Endothelial cell of umbilical vein (primary cell): Measurements from ENCODE around the gene P2RX3. TPM values are rescaled to one million over a fixed set of nuclear protein-coding genes. Genes with fewer than 3 reads are reported as not detected.

ENCODE experiments used
- BruUV-seq: library from RNA; stranded (reverse); fragments of 400-500 nt; replicated peaks from 2 replicates; lab custom pipeline; 2021; lab: Mats Ljungman, UMichigan
- CTCF ChIA-PET: fragments of 300-600, 350-600 bp; sonication (Branson Sonifier 250); formaldehyde crosslinking; loops from one replicate; lab custom pipeline; 2021; ENCODE audit warnings: antibody characterized with exemption, inconsistent platforms; lab: Charles Lee
- POLR2A ChIA-PET: fragments of 300-600, 350-600 bp; sonication (Branson Sonifier 250); formaldehyde crosslinking; loops from one replicate; lab custom pipeline; 2021; ENCODE audit warnings: antibody characterized with exemption, inconsistent platforms; lab: Charles Lee
- DNase-seq: peaks from one replicate; pipeline ENCODE4 v3.0.0-alpha.2; 2011; ENCODE audit warnings: low read depth, low spot score
- FAIRE-seq: peaks from 2 replicates; lab custom pipeline; 2011; peaks lifted over from hg19 to GRCh38; lab: Jason Lieb, UNC
- H2AFZ ChIP-seq: 2 replicates; pipeline ENCODE4 v1.6.0; 2012; ENCODE audit warnings: low read depth, low read length, control low read depth, inconsistent platforms
- H3K27ac ChIP-seq: 2 replicates; pipeline ENCODE4 v1.5.1; 2011; ENCODE audit warnings: low read depth, mild to moderate bottlenecking, control low read depth, low read length, moderate library complexity; ENCODE audit not compliant: insufficient read depth
- H3K27me3 ChIP-seq, 2 experiments: 2 replicates each; pipeline versions ENCODE4 v1.6.0 to v1.6.1; 2011; ENCODE audit warnings: low read length in 2 of 2, mixed read lengths in 1 of 2; ENCODE audit not compliant: control insufficient read depth in 2 of 2, insufficient read depth in 2 of 2
- H3K36me3 ChIP-seq, 2 experiments: 2 replicates in 1 of 2; 3 replicates in 1 of 2; pipeline ENCODE4 v1.5.1; 2011; ENCODE audit warnings: low read length in 2 of 2, mild to moderate bottlenecking in 1 of 2, moderate library complexity in 1 of 2; ENCODE audit not compliant: control insufficient read depth in 2 of 2, insufficient read depth in 2 of 2; ENCODE audit errors: extremely low read depth in 1 of 2
- H3K4me1 ChIP-seq: 3 replicates; pipeline ENCODE4 v1.5.1; 2011; ENCODE audit warnings: mild to moderate bottlenecking, low read length; ENCODE audit not compliant: control insufficient read depth, insufficient read depth; ENCODE audit errors: extremely low read depth
- H3K4me2 ChIP-seq: 2 replicates; pipeline ENCODE4 v1.6.1; 2011; ENCODE audit warnings: low read length, control low read depth, mixed read lengths; ENCODE audit not compliant: insufficient read depth
- H3K4me3 ChIP-seq, 3 experiments: fragments of 200-600 bp in 1 of 3; sonication (generic), shearing (Covaris generic) in 1 of 3; replicated peaks in 1 of 3; 2 replicates each; pipeline ENCODE4 v1.5.1; 2011 to 2016; ENCODE audit warnings: control low read depth in 3 of 3, low read length in 3 of 3, mild to moderate bottlenecking in 2 of 3, inconsistent platforms in 1 of 3, low read depth in 1 of 3, moderate library complexity in 1 of 3; ENCODE audit not compliant: insufficient read depth in 1 of 3
- H3K79me2 ChIP-seq: 2 replicates; pipeline ENCODE4 v1.6.0; 2012; ENCODE audit warnings: low read length, inconsistent platforms; ENCODE audit not compliant: control insufficient read depth, insufficient read depth
- H3K9ac ChIP-seq: replicated peaks from 2 replicates; pipeline ENCODE3; 2011; ENCODE audit warnings: low read length, control low read depth; ENCODE audit not compliant: insufficient read depth; ENCODE audit errors: extremely low read depth
- H3K9me1 ChIP-seq: replicated peaks from 3 replicates; pipeline ENCODE4 v1.6.0; 2011; ENCODE audit warnings: mild to moderate bottlenecking, low read length; ENCODE audit not compliant: control insufficient read depth, insufficient read depth; ENCODE audit errors: extremely low read depth
- H3K9me3 ChIP-seq: replicated peaks from 2 replicates; pipeline ENCODE4 v1.5.1; 2012; ENCODE audit warnings: low read length, inconsistent platforms; ENCODE audit not compliant: control insufficient read depth, insufficient read depth
- H4K20me1 ChIP-seq: replicated peaks from 2 replicates; pipeline ENCODE3; 2011; ENCODE audit warnings: mild to moderate bottlenecking, low read length; ENCODE audit not compliant: control insufficient read depth, insufficient read depth; ENCODE audit errors: extremely low read depth
- EZH2 ChIP-seq: IDR thresholded peaks from 2 replicates; pipeline ENCODE4 v1.6.1; 2012; ENCODE audit warnings: borderline replicate concordance, low read depth, mild to moderate bottlenecking, moderate library complexity, low read length, inconsistent platforms; ENCODE audit not compliant: severe bottlenecking
- JUN ChIP-seq: IDR thresholded peaks from 2 replicates; pipeline ENCODE4 v1.6.1; 2011; ENCODE audit warnings: borderline replicate concordance, low read depth; ENCODE audit not compliant: insufficient read length, insufficient read depth
- MYC ChIP-seq: IDR thresholded peaks from one replicate; pipeline ENCODE4 v1.6.1; 2011; ENCODE audit warnings: mild to moderate bottlenecking, low read depth, low read length
- POLR2A ChIP-seq: IDR thresholded peaks from 2 replicates; pipeline ENCODE4 v1.6.1; 2012; ENCODE audit warnings: low read depth, mild to moderate bottlenecking, control low read depth, low read length
- POLR2AphosphoS5 ChIP-seq: IDR thresholded peaks from 2 replicates; pipeline ENCODE4 v1.6.1; 2012; ENCODE audit warnings: low read depth, mild to moderate bottlenecking, control low read depth, low read length, moderate library complexity; ENCODE audit not compliant: insufficient read depth
- dilution Hi-C: fragments of 300-500 bp; cut with MboI; formaldehyde crosslinking; loops from one replicate; pipeline ENCODE4 v1.15.0; 2019; ENCODE audit warnings: low sequenced_read_pairs; ENCODE audit not compliant: extremely low pct_ligation_motif_present
- intact Hi-C: fragments of 100-400 bp; cut with micrococcal nuclease; formaldehyde crosslinking; loops from one replicate; pipeline ENCODE4 v1.10.0; 2022
- polyA plus RNA-seq, 4 experiments: library from polyadenylated mRNA; depleted of rRNA in 3 of 4; stranded (reverse) in 3 of 4; unstranded in 1 of 4; fragments of >200 nt; gene quantifications; 2 replicates each; pipeline versions ENCODE4 v1.2.1 to v1.2.3, GENCODE V29; 2011 to 2012; ENCODE audit warnings: missing spikeins in 1 of 4
- total RNA-seq: library from RNA; stranded (reverse); gene quantifications from 2 replicates; pipeline ENCODE4 v1.2.3, GENCODE V29; 2021
- TF ChIP-seq, protein P1 (sequence below), 2 donors: IDR thresholded peaks; 1 replicate in 1 of 2; 2 replicates in 1 of 2; pipeline ENCODE4 v1.5.1; 2011; ENCODE audit warnings: low read length in 2 of 2, mild to moderate bottlenecking in 2 of 2, moderate library complexity in 2 of 2, control low read depth in 1 of 2, inconsistent platforms in 1 of 2, low read depth in 1 of 2; ENCODE audit not compliant: insufficient read depth in 1 of 2; ENCODE audit errors: extremely low read depth in 1 of 2

P2RX3 gene
- total and polyA plus RNA-seq, 2 donors (not counting 3 experiments of a cell fraction or from before 2014, with no cell fraction given): not detected

DNA sequence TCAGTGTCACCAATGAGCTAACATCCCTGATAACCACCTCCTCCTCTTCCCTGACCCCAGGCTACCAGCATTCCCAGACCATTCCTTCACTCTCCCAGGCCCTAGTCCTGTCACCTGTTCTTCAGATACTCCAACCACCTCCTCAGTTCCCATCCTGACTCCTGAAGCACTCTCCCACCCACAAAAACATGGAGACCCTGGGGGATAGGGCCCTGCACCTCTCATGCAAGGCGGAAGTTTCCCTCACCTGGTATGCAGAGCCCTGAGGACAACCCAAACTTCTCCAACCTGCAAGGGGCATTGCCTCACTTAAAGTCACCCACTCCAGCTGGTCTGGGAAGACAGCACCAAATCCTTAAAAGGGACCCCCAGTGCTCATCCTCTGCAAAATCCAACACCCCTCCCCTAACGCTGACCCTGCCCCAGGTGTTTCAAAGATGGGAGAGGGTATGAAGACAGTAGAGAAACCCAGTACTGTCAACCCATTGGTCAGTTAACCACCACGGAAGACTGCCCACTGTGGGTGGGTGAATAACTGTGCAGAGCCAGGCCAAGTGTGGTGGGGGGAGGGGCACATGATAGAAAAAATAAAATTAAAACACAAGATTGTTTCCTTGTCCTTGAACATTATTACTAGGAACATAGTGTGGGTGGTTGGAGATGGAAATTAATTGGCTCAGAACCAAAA lies 14.8 kb upstream of the P2RX3 start:
- ChIA-PET POLR2A (interaction anchor here (1.3 to 3.4 kb wide), 2 partner anchors 12 kb away, joined by 5 to 23 read pairs; no protein-coding TSS in a partner anchor), CTCF (interaction anchor here (0.9 to 4.0 kb wide), 5 partner anchors 12 to 74 kb away, joined by 3 to 37 read pairs (median 5); partner anchors contain the start of gene SSRP1)
- H3K27ac ChIP-seq: no peak overlapping the region
- peaks cover 17% of the 10 kb centered on the region for H3K79me2 ChIP-seq
- FAIRE-seq (peak; percentile 50), DNase-seq (peak; percentile 8)
- intact Hi-C loops (no loop called here), dilution Hi-C loops (no loop called here)
- no TSS peak for BruUV-seq
- no peak overlapping the region for H2AFZ ChIP-seq
- no peaks in the 10 kb centered on the region for H4K20me1 ChIP-seq
- H3K4me1 ChIP-seq: peaks cover 37% of the 10 kb centered on the region
- H3K36me3 ChIP-seq: peaks cover 6 to 26% of the 10 kb centered on the region in 2 experiments
- H3K27me3 ChIP-seq: no peaks in the 10 kb centered on the region
- no peaks in the 10 kb centered on the region for H3K9me3 ChIP-seq
- no peaks in the 10 kb centered on the region for H3K9me1 ChIP-seq
- peak overlapping the region; percentile 70 for H3K9ac ChIP-seq
- peak overlapping the region; percentile 58 to 86 (median 63) for H3K4me3 ChIP-seq
- peak overlapping the region; percentile 74 for H3K4me2 ChIP-seq
- TF ChIP-seq POLR2AphosphoS5 (no peak), MYC (no peak), POLR2A (no peak), EZH2 (no peak), JUN (no peak)
- TF ChIP-seq, protein P1, sequence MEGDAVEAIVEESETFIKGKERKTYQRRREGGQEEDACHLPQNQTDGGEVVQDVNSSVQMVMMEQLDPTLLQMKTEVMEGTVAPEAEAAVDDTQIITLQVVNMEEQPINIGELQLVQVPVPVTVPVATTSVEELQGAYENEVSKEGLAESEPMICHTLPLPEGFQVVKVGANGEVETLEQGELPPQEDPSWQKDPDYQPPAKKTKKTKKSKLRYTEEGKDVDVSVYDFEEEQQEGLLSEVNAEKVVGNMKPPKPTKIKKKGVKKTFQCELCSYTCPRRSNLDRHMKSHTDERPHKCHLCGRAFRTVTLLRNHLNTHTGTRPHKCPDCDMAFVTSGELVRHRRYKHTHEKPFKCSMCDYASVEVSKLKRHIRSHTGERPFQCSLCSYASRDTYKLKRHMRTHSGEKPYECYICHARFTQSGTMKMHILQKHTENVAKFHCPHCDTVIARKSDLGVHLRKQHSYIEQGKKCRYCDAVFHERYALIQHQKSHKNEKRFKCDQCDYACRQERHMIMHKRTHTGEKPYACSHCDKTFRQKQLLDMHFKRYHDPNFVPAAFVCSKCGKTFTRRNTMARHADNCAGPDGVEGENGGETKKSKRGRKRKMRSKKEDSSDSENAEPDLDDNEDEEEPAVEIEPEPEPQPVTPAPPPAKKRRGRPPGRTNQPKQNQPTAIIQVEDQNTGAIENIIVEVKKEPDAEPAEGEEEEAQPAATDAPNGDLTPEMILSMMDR (IDR thresholded peaks at IDR 0.05; ENCODE audit: extremely low read depth in 1 of 2, insufficient read depth in 1 of 2, low read depth in 1 of 2, low read length in 2 of 2): no peak
